HG03442 (cell line): Measurements from ENCODE around the gene TRIM13.
"Not testable (repeated sequence)": the region's sequence is repeated elsewhere in the genome, so short reads cannot be mapped to it uniquely, and the experiment has no call there.

Experiments used
- ATAC-seq: cut with Tn5 transposase; IDR thresholded peaks from one replicate; pipeline ENCODE4 v1.9.1; 2021; ENCODE audit warnings: mild to moderate bottlenecking, moderate library complexity; ENCODE audit not compliant: unreplicated experiment

TRIM13 gene, protein sequence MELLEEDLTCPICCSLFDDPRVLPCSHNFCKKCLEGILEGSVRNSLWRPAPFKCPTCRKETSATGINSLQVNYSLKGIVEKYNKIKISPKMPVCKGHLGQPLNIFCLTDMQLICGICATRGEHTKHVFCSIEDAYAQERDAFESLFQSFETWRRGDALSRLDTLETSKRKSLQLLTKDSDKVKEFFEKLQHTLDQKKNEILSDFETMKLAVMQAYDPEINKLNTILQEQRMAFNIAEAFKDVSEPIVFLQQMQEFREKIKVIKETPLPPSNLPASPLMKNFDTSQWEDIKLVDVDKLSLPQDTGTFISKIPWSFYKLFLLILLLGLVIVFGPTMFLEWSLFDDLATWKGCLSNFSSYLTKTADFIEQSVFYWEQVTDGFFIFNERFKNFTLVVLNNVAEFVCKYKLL

DNA sequence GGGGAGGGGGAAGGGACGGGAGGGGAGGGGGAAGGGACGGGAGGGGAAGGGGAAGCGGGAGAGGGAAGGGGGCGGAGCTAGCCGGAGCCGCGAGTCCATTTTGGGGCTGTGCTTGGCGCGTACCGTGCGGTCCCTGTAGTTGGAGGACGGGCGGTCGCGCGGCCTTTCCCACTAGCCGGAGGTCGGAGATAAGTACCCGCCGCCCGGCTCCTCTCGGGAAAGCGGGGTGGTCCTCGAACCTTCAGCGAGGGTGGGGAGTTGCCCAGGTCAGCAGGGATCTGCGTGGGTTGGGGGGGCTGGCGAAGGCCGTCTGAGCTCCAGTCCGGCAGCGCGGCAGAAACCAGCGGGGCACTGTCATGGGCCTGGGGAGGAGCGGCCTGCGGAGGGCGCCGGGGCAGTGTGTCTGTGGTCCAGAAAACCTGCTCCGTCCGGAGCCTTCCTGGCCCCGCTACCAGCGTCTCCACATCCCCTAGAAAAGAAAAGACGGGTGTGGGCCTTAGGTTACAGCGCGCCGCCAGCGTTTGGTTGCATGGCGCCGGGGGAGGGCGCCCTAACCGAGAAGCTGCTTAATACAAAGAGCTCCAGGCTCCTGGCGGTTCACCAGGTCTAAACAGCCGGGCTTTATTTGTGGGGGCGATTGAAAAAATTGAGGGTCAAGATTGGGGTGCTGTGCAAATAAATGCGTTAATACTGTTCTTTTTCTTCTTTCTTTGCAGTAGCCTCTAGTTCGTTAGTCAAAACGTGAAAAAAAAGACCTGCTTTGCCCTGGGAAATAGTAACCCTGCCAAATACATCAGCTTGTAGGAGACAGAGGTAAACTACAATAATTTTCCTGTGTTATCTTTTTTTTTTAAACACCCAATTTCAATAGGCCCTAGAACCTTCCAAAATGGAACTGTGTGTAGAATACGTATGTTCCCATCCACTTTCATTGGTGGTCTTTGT lies at the start of gene TRIM13:
Gene TRIM13 (plus strand): TSS at position 92 of the 945 bp plus-strand sequence. CDS start 14,899 bp downstream, outside the sequence.
- peak; percentile 69 for ATAC-seq

DNA sequence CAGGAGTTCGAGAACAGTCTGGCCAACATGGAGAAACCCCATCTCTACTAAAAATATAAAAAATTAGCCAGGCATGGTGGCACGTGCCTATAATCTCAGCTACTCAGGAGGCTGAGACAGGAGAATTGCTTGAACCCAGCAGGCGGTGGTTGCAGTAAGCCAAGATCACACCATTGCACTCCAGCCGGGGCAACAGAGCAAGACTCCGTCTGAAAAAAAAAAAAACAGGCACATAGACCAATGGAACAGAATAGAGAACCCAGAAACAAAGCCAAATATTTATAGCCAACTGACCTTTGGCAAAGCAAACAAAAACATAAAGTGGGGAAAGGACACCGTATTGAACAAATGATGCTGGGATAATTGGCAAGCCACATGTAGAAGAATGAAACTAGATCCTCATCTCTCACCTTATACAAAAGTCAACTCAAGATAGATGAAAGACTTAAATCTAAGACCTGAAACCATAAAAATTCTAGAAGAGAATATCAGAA lies 48.0 kb upstream of the TRIM13 start:
- ATAC-seq = not testable (repeated sequence)

DNA sequence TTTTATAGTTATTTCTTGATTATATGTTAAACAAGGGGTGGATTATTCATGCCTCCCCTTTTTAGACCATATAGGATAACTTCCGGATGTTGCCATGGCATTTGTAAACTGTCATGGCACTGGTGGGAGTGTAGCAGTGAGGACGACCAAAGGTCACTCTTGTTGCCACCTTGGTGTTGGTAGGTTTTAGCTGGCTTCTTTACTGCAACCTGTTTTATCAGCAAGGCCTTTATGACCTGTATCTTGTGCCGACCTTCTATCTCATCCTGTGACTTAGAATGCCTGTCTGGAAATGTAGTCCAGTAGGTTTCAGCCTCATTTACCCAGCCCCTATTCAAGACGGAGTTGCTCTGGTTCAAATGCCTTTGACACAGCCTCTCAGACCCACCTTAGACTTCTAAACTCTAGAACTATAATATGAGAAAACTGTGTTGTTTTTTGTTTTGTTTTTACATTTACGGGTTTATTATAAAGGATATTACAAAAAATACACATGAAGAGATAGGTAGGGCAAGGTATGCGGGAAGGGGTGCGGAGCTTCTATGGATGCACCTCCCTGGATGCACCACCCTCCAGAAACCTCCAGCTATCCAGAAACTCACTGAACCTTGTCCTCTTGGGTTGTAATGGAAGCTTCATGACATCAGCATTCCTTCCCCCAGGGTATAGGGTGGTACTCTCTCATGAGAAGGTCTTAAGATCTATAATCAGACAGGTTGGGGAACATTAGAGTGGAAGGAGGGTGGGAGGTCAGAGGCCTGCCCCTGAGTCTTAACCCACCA lies 44.9 kb upstream of the TRIM13 start:
- ATAC-seq = no peak

DNA sequence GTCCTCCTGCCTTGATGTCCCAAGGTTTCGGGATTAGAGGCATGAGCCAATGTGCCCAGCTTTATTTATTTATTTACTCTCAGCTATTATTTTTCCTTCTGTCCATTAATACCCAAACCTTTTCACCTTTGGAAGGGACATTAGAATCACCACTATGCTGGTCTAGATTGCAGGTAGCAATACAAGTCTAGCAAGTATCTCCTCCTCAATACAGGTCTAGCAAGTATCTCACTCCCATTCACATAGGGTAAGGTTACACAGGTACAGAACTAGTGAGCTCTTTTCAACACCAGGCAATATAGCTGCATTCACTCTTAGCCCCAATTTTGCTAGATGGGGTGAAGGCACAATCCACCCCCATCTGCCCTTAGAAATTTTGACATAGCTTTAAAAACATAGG lies 43.3 kb upstream of the TRIM13 start:
- ATAC-seq = no peak

DNA sequence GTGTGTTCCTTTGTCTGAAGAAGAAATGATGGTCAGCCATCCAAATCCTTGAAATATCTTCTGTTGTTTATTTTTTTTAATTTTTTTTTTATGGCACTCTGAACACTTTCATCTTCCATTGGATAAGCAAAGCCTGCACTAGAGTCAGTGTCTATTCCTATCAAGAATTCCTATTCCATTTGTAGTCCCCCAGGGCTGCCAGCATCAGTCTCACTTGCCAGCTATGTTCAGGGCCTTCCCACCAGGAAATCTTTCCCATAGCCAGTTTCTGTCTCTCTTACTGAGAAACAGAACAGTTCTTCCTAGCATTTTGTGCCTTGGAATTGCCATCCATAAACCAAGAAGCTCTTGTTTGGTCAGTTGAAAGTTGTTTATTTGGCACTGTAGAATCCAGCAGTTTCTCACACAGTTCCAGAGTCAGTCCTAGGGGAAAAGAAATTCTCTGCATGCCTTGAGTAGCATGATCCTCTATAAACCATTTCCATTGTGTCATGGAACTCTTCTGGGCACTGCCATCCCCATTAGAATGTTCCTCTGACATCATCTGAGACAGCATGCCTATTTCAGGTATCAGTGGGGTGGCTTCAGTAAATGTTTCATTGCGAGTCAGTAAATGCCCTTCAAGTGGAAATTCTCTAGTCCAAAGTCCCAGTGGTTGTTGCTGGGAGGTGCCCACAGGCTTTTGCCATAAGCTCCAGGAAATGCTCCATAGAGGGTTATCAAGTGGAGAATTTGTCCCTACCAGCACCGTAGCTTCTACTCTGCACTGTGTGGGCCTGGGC lies 42.0 kb upstream of the TRIM13 start:
- ATAC-seq = no peak

DNA sequence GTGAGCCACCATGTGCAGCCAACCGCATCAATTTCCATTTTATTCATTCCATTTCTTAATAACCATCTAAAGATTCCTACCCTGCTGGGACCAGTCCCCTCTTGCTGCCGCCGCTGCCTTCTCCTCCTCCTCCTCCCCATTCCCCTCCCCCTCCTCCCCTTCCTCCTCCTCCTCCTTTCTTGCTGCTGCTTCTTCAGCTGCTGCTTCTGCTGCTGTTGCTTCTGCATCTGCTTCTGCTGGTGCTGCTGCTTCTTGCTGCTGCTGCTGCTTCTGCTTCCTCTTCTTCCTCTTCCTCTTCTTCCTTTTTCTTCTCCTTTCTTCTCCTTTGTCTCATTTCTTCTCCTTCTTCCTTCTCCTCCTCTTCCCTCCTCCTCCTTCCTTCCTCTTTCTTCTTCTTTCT lies 40.7 kb upstream of the TRIM13 start:
- no peak for ATAC-seq

DNA sequence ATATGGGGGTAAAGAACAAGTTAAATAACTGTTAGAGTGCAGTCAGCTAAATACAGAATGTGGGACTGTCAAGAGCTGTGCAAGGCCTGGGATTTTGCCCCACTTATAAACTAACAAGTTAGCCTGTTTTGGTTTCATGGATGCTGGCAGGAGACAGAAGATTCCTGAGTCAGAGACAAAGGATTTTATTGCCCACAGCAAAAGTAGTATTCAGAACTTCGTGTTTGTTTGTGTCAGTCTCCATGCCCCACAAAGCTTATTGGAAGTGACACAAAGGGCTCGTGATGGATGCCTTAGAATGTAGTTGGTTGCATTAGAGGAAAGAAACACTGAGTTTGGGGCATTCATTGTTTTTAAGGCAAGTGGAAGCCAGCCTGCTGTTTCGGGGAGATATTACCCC lies 38.5 kb upstream of the TRIM13 start:
- no peak for ATAC-seq

DNA sequence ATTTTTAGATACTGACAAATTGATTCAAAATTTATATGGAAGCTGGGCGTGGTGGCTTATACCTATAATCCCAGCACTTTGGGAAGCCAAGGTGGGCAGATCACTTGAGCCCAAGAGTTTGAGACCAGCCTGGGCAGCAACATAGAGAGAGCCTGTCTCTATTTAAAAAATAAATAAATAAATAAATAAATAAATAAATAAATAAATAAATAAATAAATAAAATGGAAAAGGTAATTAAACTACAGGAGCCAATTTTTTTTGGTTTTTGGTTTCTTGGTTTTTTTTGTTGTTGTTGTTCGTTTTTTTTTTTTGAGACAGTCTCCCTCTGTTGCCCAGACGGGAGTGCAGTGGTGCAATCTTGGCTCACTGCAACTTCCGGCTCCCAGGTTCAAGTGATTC lies 29.4 kb upstream of the TRIM13 start:
- no peak for ATAC-seq

DNA sequence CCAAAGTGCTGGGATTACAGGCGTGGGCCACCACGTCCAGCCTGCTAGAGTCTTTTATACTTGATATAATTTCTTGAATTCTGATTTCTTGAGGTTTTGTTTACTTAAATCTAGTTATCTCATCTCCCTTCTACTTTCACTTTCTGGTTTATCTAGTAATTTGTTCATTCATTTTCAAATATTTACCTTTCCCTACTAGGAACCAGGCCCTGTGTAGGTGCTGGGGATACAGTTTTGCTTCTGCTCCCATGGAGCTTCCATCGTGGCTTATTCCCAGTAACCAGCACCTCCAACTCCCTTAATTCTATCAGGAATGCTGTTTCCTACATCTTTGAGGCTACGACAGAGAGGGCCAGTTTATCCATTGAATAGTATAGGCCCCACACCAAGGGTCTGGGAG lies 24.1 kb upstream of the TRIM13 start:
- no peak for ATAC-seq

DNA sequence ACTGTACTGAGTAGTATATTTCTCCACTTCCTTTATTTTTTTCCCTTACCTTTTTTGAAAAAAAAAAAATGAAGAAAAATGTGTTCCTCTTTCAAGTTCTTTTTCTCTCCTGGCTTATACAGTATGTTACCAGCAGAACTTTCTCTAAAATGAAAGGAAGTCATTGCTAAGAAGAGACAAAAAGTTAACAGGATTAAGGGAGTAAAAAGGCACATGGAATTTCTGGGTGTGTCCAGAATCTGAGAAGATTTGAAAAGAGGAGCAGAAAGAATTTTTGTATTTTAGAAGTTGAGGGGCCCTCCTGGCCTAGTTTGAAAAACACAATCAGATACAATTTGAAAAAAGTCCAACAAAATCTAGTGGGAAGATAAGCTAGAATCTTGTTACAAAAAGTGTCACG lies 21.0 kb upstream of the TRIM13 start:
- no peak for ATAC-seq

DNA sequence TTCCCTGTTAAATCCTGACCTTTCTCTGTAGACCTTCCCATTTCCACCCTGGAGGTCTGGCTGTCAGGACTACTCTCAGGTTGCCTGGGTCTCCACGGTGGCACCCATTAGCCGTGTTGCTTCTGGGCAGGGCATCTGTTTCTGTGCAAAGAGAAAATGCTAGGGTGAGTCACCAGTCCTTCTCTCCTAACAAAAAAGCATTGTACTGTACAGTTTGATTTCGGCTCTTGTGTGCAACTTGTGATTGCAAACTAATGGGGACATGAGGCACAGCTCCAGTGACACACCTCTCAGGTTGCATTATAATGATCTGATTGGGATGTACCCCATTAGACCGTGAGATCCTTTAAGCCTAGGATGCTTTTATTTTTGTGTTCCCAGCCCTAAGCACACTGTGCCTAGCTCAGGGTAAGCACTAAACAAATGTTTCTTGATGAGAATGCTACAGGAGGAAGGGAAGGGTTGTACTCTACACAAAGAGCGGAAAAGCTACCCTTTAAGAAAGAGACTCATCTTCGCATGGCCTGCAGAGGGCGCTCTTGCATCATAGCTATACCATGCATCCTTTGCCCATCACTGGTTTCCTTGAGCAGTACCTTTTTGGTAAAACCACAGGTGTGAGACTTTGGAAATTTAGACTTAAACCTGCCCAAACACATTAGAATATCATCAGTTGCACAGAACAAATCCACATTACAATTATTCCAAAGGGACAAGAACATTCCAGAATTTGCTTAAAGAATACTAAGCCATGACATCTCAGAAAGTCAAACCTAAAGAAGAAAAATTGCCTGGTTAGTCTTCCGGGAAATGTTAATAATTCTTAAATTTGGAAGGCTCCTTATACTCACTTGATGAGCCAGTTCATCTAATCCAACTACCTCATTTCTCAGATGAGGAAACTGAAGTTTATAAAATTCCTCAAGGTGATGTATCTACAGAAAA lies 20.3 kb upstream of the TRIM13 start:
- ATAC-seq = peak; percentile 73

DNA sequence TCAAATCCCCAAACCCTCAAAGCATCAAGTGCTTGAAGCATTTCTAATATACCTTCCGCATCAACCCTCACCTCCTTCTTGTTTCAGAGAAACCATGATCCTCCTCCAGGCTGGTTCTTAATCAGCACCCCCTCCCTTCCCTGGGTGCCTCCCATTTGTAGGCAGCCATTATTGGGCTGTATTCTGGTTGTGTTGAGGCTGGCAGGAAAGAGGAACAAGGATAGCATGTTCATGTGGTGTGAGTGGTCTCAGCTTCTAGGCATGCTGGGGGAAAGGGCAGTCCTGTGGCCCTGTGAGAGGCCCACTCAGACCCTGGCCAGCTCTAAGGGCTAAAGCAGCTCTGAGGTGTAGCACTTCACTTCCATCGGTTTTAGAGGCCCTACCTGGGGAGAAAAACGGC lies 18.9 kb upstream of the TRIM13 start:
- no peak for ATAC-seq

DNA sequence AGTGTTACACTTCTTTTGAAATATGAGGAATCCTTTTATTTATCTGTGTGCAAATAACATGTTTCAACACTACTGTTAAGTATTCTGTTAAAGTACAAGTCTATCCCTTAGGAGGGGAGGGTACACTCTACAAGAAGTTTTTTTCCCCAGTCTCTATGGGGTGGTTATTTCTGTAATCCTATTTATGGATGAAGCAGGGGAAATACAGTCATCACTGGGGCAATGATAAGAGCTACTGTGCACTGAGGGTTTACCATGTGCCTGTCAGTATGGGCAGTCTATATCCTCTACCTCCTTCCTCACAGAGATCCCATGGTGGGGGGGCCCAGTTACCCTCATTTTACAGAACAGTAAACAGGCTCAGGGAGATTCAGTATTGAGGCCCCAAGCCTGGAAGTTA lies 16.6 kb upstream of the TRIM13 start:
- no peak for ATAC-seq

DNA sequence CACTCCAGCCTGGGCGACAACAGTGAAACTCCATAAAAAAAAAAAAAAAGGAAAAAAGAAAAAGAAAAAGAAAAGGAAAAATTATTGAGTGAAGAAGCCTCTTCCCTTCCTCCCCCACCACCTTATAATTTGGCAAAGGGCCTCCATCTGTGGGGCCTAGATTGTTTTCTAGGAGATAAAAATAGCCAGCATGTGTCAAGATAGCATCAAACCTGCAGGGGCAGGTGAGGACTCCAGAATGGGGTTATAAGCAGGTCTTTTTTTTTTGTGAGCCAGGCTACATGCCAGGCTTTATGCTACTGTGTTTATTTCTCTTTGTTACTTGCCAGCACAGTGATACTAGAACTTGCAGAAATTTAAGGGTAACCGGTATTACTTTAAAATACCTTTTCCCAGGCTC lies 11.7 kb upstream of the TRIM13 start:
- no peak for ATAC-seq

DNA sequence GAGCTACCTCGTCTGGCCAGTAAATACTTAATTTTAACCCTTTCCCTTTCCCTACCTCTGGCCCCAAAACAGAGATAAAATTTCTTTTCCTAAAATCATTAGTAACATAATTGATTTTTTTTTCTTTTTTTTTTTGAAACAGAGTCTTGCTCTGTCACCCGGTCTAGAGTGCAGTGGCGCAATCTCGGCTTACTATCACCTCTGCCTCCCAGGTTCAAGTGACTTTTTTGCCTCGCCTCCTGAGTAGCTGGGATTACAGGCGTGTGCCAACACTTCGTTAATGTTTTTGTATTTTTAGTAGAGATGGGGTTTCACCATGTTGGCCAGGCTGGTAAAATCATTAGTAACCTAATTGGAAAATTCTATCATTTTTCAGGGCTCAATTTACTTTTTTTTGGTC lies 10.4 kb upstream of the TRIM13 start:
- ATAC-seq = no peak

DNA sequence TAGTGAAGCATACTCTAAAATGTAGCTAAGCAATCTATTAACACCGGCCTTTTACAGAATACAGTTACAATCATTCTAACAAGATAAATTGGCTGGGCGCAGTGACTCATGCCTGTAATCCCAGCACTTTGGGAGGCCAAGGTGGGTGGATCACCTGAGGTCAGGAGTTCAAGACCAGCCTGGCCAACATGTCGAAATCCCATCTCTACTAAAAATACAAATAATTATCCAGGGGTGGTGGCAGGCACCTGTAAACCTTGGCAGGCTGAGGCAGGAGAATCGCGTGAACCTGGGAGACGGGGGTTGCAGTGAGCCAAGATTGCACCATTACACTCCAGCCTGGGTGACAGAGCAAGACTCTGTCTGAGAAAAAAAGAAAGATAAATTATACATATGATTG lies 6.2 kb upstream of the TRIM13 start:
- ATAC-seq = not testable (repeated sequence)

DNA sequence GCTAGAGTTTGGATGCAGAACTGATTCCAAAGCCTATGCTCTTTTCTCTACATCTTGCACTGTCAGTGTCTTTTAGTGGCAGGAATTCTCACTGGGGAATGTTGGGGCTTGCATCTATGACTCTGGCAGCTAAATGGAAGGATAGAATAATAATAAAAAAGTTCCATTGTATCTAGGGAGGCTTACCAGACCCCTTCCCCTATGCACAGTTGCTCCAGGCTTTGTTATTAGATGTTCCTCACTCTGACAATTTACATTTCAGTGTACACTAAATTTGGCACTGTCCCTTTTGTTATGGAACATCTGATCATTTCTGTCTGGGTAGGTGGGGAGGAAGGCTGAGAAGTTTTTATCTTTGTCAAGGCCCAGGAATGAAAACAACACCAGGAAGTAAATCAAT lies 3.7 kb upstream of the TRIM13 start:
- no peak for ATAC-seq

DNA sequence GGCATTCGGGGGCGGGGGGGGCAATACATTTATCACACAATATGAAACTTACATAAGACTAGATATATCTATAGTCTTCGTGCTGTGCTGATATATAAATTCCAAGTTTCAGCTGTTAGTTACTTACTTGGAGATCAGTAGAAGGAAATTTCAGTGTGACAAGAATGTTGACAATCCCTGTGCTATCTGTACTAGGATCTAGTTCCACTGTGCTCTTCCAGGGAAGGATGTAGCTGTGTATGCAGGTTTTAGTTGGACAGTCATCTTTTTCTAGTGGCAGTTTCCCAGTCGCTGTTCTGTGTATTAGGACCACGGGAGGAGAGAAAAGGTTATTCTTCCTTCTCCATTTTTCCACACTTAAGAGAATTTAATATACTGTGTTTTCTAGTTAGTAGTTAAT lies 3.2 kb upstream of the TRIM13 start:
- no peak for ATAC-seq

DNA sequence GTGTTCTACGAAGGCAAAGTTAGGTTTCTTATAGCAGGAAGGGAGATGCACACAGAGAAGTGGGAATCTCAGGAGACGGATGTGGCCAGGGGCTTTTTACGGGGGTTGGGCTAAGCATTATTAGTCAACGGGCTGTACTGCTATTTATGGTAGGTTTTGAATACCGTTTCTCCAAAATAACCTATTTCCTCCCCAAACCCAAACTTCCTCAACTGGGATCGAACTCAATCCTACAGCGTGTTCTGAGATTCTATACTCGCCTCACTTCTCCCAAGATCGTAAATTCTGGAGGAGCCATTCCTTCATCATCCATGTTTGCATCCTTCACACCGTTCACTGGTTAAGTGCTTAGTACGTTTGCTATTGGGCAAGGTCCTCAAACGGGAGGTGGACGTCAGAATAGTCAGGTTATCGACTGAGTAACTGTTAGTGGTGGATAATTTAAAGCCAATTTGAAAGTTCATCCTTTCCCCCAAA lies 1.2 kb upstream of the TRIM13 start:
- no peak for ATAC-seq
